HL-60/S4 treated with retinoic acid at 250 ng/mL for 4 days and 3 days (cell line): Measurements from ENCODE around the gene RAD51B.

ENCODE experiments used
- in situ Hi-C: fragments of 300-500 bp; cut with MboI; formaldehyde crosslinking; loops from 2 replicates; pipeline ENCODE4 v1.7.0; 2022; ENCODE audit warnings: low sequenced_read_pairs

The RAD51B gene

DNA sequence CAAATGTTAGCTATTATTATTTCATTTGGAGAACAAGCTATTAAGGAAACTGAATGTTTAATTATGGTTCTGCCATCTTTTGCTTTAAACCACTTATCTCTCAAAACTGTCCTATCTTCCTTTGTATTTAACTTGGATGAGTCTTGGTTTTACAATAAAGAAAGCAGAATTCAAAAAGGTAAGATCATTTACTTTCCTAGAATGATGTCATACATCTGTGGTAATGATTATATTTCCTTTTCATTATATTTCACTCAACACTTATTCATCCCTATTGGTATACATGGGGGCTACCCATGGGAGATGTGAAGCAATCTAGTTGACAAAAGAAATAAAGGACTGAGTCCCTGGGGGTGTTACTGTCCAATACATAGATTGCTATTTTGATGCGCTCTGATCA lies 516.6 kb downstream of the RAD51B start:
- in situ Hi-C loops, result no loop called here

DNA sequence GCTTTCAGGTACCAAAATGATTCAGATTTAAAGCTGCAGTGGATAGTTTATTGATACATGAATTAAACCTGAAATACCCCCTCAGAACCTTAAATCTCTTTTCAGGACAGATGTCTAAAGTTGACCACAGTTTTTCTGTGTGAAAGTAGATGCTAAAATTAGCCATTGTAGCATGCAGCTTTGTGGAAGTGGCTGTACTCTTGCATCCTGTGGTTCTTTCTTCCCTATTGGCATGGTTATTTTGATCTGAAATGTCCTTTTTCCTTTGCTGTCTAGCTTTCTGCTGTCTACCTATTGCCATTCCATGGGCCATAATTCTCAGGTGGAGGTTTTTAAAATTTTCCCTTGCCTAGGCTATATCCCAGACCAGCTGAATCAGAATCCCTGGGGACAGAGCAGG lies 517.7 kb downstream of the RAD51B start:
- in situ Hi-C loops, result no loop called here

DNA sequence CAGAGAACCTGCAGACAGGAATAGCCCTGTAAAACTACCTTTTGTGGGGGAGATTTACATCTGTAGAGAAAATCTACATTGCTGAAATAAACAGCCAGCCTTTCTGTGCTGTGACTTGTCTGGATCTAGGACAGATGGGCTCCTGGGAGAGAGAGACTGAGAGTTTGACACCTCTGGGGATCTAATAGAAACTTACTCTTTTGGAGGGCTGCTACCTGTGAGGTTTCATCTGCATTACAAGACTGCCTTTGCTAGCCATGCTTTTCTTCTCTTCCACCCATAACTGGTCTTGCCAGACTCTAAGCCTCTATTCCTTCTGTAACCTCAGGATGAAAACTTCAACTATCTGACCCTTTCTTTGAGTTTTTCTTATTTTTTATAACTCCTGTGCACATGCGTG lies 520.7 kb downstream of the RAD51B start:
- in situ Hi-C loops, result no loop called here

DNA sequence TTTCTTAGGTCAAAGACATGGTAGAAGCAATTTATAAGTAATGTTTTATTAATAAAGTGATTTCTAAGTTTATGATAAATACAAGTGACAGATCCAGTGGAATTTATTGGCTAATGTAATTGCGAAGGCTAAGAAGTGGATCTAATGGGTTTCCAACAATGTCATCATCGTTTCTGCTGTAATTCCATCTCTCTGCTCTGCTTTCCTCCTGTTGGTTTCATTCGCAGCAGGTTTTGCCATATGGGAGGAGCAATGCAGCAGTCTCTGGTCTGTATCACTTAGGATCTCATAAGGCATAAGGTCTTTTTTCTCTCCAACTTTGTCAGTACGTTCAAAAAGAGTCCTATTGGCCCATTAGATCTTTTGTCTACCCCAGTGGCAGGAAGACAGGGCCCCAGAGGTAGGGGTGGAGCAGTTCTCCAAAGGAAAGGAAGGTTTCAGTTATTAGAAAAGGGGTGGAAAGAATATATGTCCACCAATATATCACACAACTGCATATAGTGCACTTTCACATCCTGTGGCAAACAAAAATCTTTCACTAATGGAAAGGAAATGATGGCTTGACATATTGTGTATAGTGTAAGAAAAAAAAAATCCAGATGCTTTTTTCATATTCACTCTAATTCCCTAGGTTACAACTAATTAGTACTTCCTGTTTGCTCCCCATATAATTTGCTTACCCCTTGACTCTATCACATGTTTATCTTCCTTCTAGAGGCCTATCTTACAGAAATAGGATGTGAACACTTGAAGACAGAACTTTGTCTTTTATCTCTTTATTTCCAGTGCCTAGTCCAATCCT lies 522.0 kb downstream of the RAD51B start:
- in situ Hi-C loops, result no loop called here

DNA sequence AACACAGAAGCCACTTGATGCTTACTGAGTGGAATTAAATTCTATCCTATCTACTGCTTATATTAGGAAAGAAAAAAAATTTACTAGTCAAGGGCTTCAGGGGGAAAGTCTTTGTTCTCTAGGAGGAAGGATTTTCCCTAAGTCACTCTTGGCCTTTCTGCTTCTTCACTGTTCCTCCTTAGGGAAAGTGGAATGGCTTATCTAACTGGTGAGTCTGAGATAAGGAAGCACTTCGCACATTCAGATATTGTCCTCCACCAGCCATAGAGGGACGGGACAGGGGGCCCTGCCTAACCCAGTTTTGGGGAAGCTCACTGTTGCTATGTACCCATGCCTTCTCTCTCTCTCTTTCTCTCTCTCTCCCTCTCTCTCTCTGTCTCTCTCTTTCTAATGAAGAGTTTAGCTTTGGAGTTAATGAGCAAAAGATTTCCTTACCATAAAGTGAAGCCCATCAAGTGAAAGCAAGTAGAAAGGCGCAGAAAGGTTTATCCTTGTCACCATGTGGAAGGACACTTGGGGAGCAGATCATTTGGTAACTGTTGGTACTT lies 522.7 kb downstream of the RAD51B start:
- in situ Hi-C loops, result no loop called here

DNA sequence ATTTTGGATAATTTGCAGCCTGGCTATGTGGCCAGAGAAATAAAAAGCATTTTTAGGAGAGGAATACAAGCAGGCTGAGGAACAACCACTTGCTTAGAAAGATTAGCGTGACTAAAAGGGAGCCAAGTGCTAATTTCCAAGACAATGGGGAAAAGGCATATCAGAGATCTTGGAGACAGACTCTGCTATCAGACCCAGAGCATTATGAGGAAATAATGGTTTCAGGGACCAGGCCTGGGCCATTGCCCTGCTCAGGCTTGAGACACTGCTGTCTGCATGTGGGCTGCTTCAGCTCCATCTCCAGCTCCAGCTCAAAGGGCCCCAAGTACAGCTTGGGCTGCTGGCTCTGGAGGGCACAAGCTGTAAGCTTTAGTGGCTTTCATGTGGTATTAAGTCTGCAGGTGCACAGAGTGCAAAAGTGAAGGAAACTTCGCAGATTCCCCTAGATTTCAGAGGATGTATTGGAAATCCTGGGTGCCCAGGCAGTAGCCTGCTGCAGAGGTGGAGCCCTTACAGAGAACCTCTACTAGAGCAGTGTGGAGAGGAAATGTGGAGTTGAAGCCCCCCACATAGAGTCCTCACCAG lies 524.0 kb downstream of the RAD51B start:
- in situ Hi-C loops, result no loop called here

DNA sequence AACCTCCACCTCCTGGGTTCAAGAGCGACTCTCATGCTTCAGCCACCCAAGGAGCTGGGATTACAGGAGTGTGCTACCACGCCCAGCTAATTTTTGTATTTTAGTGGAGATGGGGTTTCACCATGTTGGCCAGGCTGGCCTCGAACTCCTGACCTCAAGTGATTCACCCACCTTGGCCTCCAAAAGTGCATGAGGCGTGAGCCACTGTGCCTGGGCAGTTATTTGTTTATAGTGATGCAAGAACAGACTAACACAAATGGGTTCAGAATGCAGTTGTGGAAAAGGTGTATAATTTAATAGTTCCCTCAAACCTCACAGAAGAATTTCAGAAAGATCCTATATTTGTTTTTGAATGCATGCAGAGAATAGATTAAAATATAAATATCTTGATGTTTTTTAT lies 526.2 kb downstream of the RAD51B start:
- in situ Hi-C loops, result no loop called here

DNA sequence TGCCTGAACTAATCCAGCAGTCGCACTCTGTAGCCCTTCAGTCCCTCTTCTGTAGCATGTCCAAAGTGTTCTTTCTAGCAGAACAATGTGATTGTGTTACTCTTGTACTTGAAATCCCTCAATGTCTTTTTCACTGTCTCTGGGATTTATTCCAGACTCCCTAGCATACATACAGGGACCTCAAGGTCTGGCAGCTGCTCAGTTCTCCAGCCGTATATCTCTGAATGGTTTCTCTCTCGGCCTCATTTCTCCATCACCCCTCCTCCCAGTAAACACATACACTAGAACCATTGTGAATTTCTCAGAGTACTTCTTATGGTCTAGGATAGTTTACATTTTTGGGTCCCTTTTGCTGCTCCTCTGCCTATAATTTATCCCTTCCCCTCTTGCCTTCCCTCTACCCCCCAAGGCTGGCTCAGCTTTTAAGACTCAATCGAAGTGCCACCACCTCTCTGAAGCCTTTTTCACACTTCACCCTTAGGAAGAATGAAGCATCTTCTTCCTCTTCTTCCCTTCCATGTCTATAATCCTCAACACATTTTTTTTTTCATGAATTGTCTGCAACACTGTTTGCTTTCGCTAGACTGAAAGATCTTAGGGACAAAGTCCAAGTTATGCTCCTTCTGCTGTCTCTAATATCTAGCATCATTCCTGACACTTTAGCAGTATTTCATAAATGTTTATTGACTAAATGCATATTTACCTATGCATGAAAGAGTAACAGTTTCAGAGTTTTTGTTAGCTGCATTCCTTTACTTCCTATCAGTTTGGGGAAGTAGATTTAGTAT lies 527.2 kb downstream of the RAD51B start:
- in situ Hi-C loops, result no loop called here

DNA sequence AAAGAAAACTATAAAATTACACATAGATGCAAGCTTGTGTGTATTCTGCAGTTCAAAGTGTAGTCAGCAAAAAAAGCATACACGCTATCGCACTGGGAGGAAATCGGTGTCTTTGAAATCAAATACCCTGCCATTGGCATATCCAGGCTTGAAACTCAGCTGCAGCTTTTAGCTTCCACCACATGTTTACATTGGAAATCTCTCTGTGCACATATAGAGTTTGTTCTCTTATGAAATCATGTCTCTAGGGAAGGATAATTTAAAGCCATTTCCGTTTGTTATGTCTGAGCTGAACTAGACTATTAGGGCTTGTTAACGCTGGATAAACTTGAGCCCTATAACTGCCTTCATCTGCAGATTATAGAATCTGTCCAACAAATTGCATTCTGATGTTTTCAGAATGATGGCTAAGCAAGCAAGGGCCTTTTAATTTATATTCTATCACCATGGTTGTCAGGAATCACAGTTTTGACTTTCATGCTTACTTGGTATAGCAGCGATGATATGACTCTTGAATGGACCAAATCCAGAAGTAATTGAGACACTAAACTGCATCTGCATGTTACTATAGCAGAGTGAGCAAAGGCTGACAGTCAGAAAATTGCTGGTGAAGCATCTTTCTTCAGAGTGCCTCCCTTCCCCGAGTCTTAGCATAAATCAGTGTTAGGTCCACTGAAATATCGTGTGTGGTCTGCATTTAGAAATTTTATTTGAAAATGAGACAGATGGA lies 530.5 kb downstream of the RAD51B start:
- in situ Hi-C loops, result no loop called here

DNA sequence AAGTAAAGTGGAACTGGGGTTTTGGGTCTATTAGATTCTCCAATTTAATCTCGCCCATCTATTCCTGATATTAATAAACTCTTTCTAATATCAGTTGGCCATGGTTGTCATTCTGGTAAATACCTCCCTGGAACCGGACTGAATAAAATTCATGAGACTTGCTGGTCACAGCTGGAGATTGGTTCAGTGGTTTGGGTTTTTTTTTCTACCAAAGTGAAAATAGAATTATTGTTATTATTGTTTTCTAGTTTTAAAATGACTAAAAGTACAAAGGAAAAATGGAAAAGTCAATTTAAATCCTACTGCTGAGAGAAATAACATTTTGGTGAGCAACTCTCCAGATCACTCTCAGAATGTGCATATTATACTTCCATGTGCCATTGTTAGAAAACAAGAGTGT lies 535.8 kb downstream of the RAD51B start:
- in situ Hi-C loops, result no loop called here

DNA sequence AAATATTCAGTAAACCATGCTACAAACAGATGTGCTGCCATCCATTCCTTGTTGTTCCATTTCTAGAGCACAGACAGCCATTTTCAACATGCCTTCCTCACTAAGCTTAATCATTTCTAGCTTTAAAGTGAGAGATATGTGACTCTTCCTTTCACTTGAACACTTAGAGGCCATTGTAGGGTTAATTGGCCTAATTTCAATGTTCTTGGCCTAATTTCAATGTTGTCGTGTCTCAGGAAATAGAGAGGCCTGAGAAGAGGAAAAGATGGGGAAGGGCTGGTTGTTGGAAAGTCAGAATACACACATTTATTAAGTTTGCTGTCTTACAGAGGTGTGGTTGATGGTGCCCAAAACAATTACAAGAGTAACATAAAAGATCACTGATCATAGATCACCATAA lies 538.2 kb downstream of the RAD51B start:
- in situ Hi-C loops, result no loop called here

DNA sequence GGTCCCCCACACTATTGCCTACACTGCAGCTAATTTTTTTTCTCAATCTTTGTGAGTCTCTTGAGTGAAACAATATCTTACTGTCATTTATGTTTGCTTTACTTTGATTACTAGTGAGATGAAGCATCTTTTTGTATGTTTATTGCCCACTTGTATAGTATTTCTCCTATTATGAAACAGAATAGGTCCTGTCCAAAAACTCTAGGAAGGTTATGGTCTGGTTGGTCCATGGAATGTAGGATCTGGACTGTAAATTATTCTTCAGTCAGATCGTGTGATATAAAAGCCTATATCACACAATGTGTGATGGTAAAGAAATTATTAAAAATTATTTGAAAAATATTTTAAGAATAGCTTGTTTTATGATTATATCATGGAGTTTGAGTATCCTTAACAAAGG lies 538.9 kb downstream of the RAD51B start:
- in situ Hi-C loops, result no loop called here

DNA sequence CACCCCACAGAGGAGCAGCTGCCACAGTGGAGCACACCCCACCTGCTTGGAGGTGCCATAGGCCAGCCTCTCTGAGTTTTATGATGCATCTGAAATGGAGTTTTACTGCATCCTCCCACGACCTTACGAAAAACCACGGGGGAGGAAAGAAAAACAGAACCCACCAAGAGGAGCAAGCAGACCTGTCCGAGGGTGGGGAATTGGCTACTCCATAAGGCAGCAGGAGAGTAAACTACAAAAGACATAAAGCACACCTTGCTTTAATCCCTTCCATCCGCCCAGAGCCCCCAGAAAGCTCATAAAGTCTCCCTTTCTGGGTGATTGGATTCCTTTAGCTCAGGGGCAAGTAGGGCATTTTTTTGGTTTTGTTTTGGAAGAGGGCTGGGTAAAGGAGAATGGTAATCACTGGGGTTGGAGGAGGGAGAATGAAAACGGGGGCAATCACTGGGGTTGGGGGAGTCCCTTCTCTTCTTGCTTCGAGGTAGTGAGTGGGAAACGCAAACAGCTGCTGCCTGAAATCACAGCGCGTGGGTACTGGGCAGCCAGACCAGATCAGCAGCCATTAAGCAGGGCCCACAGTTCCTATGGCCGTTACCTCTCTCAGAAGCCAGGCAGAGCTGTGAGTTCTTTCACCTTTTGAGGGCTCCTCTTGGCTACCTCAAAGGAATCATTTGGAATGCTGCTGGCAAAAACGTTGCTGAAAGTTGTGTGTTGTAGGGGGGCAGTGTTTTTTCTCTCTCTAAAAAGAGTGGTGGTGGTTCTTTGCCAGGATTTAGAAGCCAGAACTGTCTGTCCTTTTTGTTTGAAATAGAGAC lies 539.6 kb downstream of the RAD51B start:
- in situ Hi-C loops, result no loop called here

DNA sequence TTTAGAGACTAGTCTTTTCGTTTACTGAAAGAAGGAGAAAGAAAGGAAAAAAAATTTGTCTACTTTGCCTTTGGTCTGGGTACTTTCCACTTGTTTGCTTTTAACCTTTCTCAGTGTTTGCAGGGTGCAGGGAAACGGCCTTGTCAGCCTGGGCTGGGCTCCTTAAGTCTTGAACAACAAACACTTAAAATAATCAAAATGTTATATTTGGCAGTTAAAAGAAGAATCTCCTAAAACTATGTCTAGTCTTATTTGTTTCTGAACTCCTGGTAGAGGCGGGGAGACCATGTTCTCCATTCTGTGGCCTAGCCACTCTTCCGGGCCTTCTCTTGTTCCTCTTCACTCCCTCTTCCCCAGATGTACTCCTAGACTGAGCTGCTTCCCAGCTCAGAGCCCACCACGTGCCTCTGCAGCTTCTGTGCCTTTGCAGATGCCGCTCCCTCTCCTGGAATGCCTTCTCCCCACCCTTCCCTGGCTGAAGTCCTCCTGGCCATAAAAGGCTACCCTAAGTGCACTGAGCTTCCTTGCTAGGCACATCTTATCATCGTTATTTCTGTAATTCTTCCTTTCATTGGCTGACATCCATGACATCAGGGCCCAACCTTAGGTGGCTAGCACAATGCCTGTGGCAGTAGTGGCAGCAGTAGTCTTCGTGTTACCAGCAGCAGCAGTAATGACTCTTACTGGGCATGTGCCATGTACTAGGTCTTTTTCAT lies 540.4 kb downstream of the RAD51B start:
- in situ Hi-C loops, result no loop called here

DNA sequence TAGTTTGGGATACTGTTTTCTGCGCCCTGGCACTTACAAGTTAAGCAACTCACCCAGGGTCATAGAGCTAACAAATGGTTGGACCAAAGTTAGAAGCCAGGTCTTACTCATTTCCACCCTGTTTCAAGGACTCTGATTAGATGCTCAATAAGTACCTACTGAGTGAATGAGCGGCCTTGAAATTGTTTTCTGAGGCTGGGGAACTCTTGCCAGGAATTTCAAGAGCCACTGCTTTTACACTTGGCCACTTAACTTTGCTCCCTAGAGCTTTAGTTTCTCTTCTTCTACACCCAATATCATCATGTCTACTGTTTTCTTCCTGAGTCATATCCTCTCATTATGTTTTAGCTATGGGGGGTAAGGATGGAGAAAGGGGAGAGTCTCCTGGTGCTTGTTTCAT lies 541.7 kb downstream of the RAD51B start:
- in situ Hi-C loops, result no loop called here

DNA sequence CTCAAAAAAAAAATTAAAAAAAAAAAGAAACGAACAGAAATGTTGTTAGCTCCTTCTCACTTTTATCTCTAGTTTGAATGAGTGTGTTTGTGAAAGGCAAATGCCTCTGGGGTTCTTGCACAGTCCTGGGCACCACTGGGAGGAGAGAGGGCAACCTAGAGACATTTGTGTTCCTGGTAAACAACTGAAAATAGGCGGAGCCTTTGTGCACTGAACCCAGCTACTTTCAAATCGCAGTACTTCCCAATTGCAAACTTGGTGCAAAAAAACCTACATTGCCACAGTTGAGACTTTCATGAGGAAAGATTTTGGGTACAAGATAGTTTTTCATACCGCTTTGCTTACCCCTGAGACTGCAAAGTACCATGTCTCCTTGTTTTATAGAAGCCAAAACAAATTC lies 543.3 kb downstream of the RAD51B start:
- in situ Hi-C loops, result no loop called here

DNA sequence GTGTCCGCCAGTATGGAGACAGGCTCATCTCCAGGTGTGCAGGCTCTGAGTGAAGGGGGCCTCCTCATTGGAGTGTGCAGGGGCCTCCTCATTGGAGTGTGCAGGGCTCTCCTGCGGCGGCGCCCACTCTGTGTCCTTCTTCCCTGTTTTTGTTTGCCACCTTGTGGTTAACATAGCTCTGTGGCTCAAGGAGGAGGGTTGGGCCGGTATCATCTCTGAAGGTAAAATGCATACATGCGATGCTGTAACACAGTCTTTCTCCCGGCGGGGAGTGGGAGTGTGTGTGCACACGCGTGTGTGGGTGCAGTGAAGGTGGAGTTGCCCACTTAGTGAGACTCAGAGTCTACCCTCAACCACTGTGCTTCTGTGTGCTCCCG lies 543.9 kb downstream of the RAD51B start:
- in situ Hi-C loops, result no loop called here

DNA sequence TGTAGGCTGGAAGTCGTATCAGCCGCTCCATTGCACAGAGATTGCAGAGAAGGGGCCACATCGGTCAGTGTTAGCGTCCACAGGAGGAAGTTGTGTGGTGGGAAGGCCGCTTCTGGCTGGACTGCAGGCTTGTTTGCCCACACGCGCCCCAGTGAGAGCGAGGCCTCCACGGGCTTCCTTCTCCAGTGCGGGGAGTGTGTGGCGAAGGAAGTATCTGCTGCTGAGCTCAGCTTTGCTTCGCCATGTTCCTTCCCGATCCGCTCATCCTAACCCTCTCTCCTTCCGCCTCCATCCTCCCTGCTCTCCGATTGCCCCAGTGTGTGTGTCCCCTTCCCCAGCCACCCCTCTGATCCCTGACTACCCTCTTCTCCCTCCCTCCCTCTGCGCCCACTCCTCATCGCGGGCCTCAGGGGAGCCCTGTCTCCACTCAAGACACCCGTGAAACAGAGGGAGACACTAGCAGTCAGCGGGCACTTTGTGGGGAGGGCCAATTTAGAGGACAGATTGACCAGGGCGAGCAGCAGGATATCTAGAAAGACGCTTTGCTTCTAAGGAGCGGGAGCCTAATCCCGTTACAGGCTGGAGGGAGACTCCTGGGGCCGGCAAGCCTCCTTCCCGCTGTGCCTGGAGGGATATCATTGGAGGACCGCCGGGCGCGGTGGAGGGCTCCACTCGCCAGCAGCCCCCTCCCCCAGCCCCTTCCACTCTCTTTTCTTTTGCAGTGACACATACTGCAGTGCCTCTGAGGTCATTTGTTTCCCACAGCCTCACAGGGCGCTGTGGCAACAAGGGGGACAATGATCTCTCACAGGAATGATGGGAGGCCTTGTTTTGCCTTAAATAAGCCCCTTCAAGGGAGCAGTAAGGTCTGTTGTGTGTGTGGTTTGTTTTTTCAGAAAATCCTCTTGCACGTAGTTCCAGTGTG lies 544.5 kb downstream of the RAD51B start:
- in situ Hi-C loops, result no loop called here

DNA sequence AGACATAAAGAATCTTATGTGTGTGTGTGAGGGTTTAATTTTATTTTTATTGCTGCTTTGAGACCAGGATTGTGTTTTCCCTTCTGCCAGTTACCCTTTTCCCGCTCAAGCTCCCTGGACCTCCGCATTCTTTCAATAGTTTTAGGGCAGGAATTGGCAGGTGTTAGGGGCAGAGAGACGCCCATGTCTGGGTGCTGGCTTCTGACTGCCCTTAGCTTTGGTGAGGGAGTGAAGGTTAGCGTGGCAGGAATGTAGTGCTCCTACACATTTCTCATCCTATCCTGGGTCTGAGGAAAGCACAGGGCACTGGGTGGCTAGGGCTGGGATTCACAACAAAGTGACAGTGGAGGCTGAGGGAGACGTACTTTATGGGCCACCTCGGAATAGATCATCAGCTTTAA lies 545.2 kb downstream of the RAD51B start:
- in situ Hi-C loops, result no loop called here
